HG03135 (cell line): ENCODE measurements around the gene FMN2.
"Not testable (repeated sequence)": the region's sequence is repeated elsewhere in the genome, so short reads cannot be mapped to it uniquely, and the experiment has no call there.

Experiments
- ATAC-seq: cut with Tn5 transposase; IDR thresholded peaks from one replicate; pipeline ENCODE4 v1.9.1; 2021; ENCODE audit warnings: mild to moderate bottlenecking, moderate library complexity; ENCODE audit not compliant: unreplicated experiment

FMN2 gene

GRCh38 chr1:240295811-240296210 lies 204.1 kb downstream of the FMN2 start:
- no peak for ATAC-seq

GRCh38 chr1:240304466-240304865 lies 212.8 kb downstream of the FMN2 start:
- no peak for ATAC-seq

GRCh38 chr1:240306673-240307072 lies 215.0 kb downstream of the FMN2 start:
- ATAC-seq: no peak

GRCh38 chr1:240308096-240308495 lies 216.4 kb downstream of the FMN2 start:
- no peak for ATAC-seq

GRCh38 chr1:240309769-240310168 lies 218.1 kb downstream of the FMN2 start:
- ATAC-seq: no peak

GRCh38 chr1:240310226-240310925 lies 218.7 kb downstream of the FMN2 start:
- no peak for ATAC-seq

GRCh38 chr1:240312872-240313271 lies 221.2 kb downstream of the FMN2 start:
- ATAC-seq: no peak

DNA sequence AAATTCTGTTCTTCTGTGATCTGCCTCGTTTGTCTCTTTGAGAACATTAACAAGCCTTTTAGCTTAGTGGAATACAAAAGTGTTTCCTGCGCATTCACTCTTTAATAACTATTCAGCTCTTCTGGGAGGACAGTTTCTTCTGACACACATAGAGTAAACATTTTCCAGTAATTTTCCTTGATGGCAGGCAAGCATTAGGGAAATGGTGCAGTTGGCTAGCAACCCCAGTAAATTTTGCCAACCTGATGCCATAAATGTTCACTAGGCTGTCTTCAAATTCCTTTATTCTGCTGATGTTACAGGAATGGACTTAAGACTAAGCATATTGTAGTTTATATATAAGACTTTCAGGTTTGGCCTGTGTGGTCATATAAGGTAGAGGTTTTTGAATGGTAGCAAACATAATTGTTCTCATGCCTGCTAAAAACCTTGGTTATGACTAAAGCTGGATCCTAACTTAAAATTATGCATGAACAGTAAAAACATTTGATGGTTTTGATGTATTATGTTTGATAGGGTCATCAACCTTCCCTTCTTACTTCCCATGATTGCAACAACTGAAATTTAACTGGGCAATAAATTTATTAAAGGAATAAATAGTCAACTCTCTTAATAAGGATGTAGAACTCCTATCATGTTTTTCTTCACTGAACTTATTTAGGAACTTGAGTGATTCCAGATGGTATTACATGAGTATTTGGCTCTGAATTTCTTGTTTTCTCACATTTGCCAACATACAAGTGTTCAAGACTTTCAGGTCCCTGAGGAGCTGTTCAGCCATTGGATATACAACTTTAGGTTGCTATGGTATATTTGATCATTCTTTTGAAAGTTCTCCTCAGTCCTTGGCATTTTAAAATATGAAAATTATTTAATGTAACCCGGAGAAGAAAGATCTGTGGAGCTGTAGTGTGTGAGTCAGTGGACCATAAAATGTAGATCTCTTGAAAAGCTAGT lies 223.4 kb downstream of the FMN2 start:
- ATAC-seq: no peak

DNA sequence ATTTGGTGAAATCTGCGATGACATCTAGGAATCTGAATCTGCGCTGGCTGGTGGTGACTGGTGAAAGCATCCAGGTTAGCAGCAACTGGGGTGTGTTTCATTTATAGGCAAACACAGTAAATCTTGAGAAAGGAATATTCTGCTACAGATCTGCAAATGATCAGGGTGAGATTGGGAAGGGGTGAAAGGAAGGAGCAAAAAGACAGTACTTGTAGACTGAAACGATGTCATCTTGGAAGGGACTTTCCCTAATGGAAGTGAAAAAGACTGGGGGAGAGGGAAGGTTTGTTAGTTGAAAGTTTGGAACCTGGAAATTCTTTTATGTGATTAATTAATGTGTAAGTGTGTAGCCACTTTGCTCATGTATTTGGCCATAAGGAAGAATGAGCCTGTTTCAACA lies 228.3 kb downstream of the FMN2 start:
- no peak for ATAC-seq

DNA sequence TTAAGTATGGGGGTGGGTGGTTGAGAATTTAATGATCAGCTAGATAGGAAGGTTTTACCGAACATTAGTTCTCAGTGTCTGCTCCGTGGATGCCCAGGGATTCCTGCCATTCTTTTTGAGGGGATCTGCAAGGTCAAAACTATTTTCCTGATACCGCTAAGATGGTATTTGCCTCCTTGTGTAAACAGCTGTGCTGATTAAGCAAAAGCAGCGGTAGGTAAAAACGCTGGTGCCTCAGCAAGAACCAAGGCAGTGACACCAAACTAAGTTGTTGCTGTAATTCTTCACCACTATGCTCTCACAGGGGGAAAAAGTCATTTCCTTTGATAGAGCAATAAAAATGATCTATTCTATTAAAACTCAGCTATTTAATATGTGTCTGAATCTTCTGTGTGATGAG lies 229.0 kb downstream of the FMN2 start:
- ATAC-seq: no peak

- no peak for ATAC-seq
Observed at GRCh38 chr1:240322943-240323342, 231.3 kb downstream of the FMN2 start.

DNA sequence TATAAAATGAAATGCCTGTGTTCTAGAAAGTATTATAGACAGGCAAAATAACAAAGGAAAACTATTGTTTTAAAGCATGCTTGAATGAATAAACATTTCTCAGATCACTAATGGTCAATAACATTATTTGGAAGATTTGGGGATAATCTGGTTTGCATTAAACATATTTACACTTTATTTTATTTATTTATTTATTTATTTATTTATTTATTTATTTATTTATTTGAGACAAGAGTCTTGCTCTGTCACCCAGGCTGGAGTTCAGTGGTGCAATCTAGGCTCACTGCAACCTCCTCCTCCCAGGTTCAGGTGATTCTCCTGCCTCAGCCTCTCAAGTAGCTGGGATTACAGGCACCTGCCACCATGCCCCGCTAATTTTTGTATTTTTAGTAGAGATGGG lies 236.7 kb downstream of the FMN2 start:
- ATAC-seq: not testable (repeated sequence)

DNA sequence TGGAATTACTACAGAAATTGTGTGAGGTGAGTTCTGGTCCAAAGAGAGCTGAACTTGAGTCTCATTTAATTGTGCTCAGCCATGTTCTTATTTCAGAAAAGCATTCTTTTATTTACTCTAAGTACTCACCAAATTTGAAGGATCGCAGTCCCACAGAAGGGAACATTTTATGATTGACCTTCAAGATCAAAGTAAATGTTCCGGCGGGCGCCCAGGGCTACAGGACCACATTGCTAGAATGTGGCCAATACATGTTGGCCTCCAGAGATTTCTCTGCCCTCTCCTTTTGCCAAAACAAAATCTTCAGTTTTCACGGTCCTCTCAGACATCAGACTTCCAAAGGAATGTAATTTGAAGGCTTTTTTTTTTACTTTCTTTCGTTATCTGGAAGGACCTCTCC lies 237.8 kb downstream of the FMN2 start:
- ATAC-seq: no peak

DNA sequence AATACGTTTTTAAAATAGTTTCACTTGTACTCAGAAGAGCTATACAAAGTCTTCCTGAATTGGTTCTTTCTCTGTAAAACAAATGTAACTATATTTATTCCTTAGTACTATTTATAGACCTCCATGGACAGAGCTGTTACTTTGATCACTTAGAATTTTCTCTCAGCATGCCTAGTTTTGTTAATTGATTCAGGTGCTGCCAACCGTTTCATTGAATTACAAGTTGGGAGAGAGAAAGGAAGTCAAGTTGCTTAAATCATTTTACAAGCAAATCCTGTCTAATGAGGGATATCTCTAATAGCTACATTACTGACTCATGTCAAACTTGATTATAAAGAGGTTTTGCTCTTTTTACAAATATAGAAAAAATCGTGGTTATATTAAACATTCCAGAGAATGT lies 241.0 kb downstream of the FMN2 start:
- ATAC-seq: no peak

GRCh38 chr1:240337781-240338180 lies 246.1 kb downstream of the FMN2 start:
- no peak for ATAC-seq

DNA sequence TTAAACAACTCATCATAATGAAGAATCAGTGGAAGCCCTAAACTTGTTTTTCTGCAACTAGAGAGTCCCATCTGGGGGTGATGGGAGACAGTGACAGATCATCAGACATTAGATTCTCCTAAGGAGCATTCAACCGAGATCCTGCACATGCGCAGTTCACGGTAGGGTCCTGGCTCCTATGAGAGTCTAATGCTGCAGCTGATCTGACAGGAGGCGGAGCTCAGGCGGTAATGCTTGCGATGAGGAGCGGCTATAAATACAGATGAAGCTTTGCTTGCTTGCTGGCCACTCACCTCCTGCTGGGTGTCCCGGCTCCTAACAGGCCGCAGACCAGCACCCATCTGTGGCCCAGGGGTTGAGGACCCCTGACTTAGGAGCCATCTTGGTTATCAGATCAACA lies 247.2 kb downstream of the FMN2 start:
- no peak for ATAC-seq

- no peak for ATAC-seq
Observed at GRCh38 chr1:240341365-240342250, 249.9 kb downstream of the FMN2 start.

DNA sequence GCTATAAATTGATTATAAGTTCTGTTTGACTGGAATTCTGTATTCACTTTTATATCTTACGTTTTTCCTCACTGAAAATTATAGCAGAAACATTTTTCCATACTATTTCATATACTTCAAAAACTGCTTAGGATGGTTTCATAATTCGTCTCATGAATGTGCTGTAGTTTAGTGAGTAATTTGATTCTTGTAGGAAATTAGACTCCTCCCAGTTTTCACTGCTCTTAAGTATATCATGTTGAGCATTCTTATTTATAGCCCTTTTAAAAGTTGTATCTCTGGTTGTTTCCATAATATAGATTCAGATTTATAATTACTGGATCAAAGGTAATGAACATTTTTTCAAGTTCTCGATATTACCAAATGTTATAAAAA lies 250.6 kb downstream of the FMN2 start:
- ATAC-seq: no peak

- no peak for ATAC-seq
Observed at GRCh38 chr1:240343045-240343444, 251.4 kb downstream of the FMN2 start.

DNA sequence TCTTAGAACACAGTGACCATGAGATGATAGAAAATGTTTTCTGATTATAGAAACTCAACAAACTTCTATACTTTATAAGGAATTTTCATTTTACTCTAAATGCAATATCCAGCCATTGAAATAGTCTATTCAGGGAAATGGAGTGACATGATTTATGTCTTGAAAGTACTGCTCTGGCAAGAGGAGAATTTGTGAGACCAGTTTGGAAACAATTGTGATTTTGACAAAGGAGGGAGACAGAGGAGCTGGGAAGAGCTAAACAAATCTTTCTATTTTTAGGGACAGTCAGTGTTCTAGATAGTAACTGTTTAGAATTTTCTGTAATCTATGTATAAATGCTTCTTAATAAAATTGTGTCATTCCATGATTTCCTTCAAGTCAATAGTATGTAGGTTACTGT lies 252.3 kb downstream of the FMN2 start:
- no peak for ATAC-seq

DNA sequence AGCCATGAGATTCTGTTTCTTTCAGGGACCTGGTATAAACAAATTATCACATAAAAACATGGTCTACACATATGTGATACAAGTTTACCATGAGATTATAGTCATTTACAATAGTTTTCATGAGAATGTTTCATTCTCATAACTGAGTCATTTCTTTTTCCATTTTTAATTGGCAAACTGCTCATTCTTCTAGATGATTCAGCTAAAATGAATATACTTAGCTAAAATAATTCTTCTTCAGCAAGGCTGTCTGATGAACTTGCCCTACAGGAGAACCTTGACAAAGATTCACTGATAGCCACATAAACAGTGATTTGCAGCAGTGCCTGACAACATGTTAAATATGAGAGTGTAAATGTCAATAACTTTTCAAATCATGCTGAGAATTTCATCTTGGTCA lies 253.2 kb downstream of the FMN2 start:
- ATAC-seq: no peak
